Fibroblast of lung (primary cell): ENCODE data around the gene EFNB3. TPM values are rescaled to one million over a fixed set of nuclear protein-coding genes. Genes with fewer than 3 reads are reported as not detected.

ENCODE experiments used
- DNase-seq, 2 donors: peaks; one replicate each; pipeline versions ENCODE4 v3.0.0 to v3.0.0-alpha.2; 2010; ENCODE audit warnings: low read depth in 2 of 2
- H2AFZ ChIP-seq: 2 replicates; pipeline ENCODE4 v1.5.1; 2012; ENCODE audit warnings: low read length, control low read depth, inconsistent platforms
- H3K27ac ChIP-seq: 2 replicates; pipeline ENCODE4 v1.5.1; 2011; ENCODE audit warnings: low read length, control low read depth; ENCODE audit not compliant: insufficient read depth
- H3K27me3 ChIP-seq: 2 replicates; pipeline ENCODE4 v1.5.1; 2011; ENCODE audit warnings: mild to moderate bottlenecking, low read length; ENCODE audit not compliant: control insufficient read depth, insufficient read depth
- H3K36me3 ChIP-seq: 2 replicates; pipeline ENCODE4 v1.5.1; 2011; ENCODE audit warnings: low read length; ENCODE audit not compliant: control insufficient read depth, insufficient read depth
- H3K4me1 ChIP-seq: 2 replicates; pipeline ENCODE4 v1.5.1; 2011; ENCODE audit warnings: low read length; ENCODE audit not compliant: control insufficient read depth, insufficient read depth; ENCODE audit errors: extremely low read depth
- H3K4me2 ChIP-seq: 2 replicates; pipeline ENCODE4 v1.5.1; 2011; ENCODE audit warnings: low read length, control low read depth; ENCODE audit not compliant: insufficient read depth; ENCODE audit errors: extremely low read depth
- H3K4me3 ChIP-seq, 4 experiments: fragments of 200-600 bp in 1 of 4; sonication (generic) in 1 of 4; replicated peaks in 1 of 4; 2 replicates each; pipeline ENCODE4 v1.5.1; 2011 to 2016; ENCODE audit warnings: low read length in 4 of 4, low read depth in 3 of 4, mild to moderate bottlenecking in 3 of 4, control low read depth in 2 of 4, inconsistent platforms in 1 of 4, mixed read lengths in 1 of 4; ENCODE audit not compliant: insufficient read depth in 1 of 4; ENCODE audit errors: control extremely low read depth in 1 of 4
- H3K79me2 ChIP-seq: 2 replicates; pipeline ENCODE4 v1.5.1; 2012; ENCODE audit warnings: mild to moderate bottlenecking, low read length, inconsistent platforms; ENCODE audit not compliant: control insufficient read depth, insufficient read depth
- H3K9ac ChIP-seq: 2 replicates; pipeline ENCODE4 v1.5.1; 2011; ENCODE audit warnings: mild to moderate bottlenecking, low read length, control low read depth; ENCODE audit not compliant: insufficient read depth
- H3K9me3 ChIP-seq: 2 replicates; pipeline ENCODE4 v1.5.1; 2012; ENCODE audit warnings: low read depth, low read length; ENCODE audit not compliant: control insufficient read depth, insufficient read depth
- H4K20me1 ChIP-seq: 2 replicates; pipeline ENCODE4 v1.5.1; 2011; ENCODE audit warnings: low read length; ENCODE audit not compliant: control insufficient read depth, insufficient read depth; ENCODE audit errors: extremely low read depth
- CTCF ChIP-seq, 2 donors: IDR thresholded peaks in 1 of 2; conservative IDR thresholded peaks in 1 of 2; 1 replicate in 1 of 2; 2 replicates in 1 of 2; pipeline ENCODE4 v1.5.1; 2011 to 2012; ENCODE audit warnings: low read length in 2 of 2, control low read depth in 1 of 2, inconsistent platforms in 1 of 2, low read depth in 1 of 2, mild to moderate bottlenecking in 1 of 2
- EZH2 ChIP-seq: IDR thresholded peaks from 2 replicates; pipeline ENCODE4 v1.5.1; 2012; ENCODE audit warnings: low read length, control low read depth, mild to moderate bottlenecking; ENCODE audit errors: missing control alignments
- polyA plus RNA-seq, 2 donors: library from polyadenylated mRNA; depleted of rRNA in 1 of 2; stranded (reverse) in 1 of 2; unstranded in 1 of 2; fragments of >200 nt; gene quantifications; 2 replicates each; pipeline ENCODE4 v1.2.1, GENCODE V29; 2011 to 2012; ENCODE audit warnings: missing spikeins in 1 of 2
- total RNA-seq: library from RNA; depleted of rRNA; stranded (reverse); fragments of >200 nt; gene quantifications from 2 replicates; pipeline ENCODE4 v1.2.1, GENCODE V29; 2014

The EFNB3 gene
- total and polyA plus RNA-seq, 2 donors (not counting 1 experiment from before 2014, with no cell fraction given), result 0.33 to 3.7 TPM

- Histone ChIP-seq H3K4me3 (peak overlapping the region; percentile 46 to 73 (median 66)), H3K27me3 (peaks cover 51% of the 10 kb centered on the region), H3K79me2 (no peaks in the 10 kb centered on the region), H3K4me1 (peaks cover 4% of the 10 kb centered on the region), H3K9me3 (no peaks in the 10 kb centered on the region), H3K36me3 (no peaks in the 10 kb centered on the region), H3K4me2 (peak overlapping the region; percentile 85), H3K9ac (peak overlapping the region; percentile 32), H3K27ac (no peak overlapping the region), H2AFZ (peak overlapping the region; percentile 12), H4K20me1 (no peaks in the 10 kb centered on the region)
- peak; percentile 27 for TF ChIP-seq EZH2
- TF ChIP-seq CTCF (conservative IDR thresholded peaks at IDR 0.05 in 1 of 2, IDR thresholded peaks at IDR 0.05 in 1 of 2; ENCODE audit: low read depth in 1 of 2, low read length in 2 of 2), result no peak
- no peak for DNase-seq
Measured at GRCh38 chr17:7715936-7716886, 11.2 kb downstream of the EFNB3 start.

GRCh38 chr17:7716901-7717755 is 12.1 kb downstream of the EFNB3 start, which contains the start of gene DNAH2:
DNAH2 (plus strand) TSS chr17:7717744; CDS start chr17:7719735, 1,991 bp downstream.
- H3K27ac ChIP-seq, result no peak within 1 kb of the TSS
- H3K4me2 ChIP-seq, result peak within 1 kb of the TSS; percentile 85
- H3K79me2 ChIP-seq, result no peaks in the 10 kb centered on the region
- H3K9me3 ChIP-seq, result no peaks in the 10 kb centered on the region
- H3K9ac ChIP-seq, result peak within 1 kb of the TSS; percentile 48
- peak; percentile 31 to 42 for TF ChIP-seq CTCF (conservative IDR thresholded peaks at IDR 0.05 in 1 of 2, IDR thresholded peaks at IDR 0.05 in 1 of 2; ENCODE audit: low read depth in 1 of 2, low read length in 2 of 2)
- peak; percentile 2 for TF ChIP-seq EZH2
- peaks cover 4% of the 10 kb centered on the region for H3K4me1 ChIP-seq
- H4K20me1 ChIP-seq, result no peaks in the 10 kb centered on the region
- peak within 1 kb of the TSS; percentile 50 to 73 (median 66) for H3K4me3 ChIP-seq
- H3K36me3 ChIP-seq, result no peaks in the 10 kb centered on the region
- H3K27me3 ChIP-seq, result peaks cover 44% of the 10 kb centered on the region
- DNase-seq, result peak; percentile 91 to 96
- H2AFZ ChIP-seq, result peak within 1 kb of the TSS; percentile 57
